HG03039 (cell line): ENCODE results near the gene LRRD1.
"Not testable (repeated sequence)": the region's sequence is repeated elsewhere in the genome, so short reads cannot be mapped to it uniquely, and the experiment has no call there.

Experiments used
- ATAC-seq: cut with Tn5 transposase; IDR thresholded peaks from one replicate; pipeline ENCODE4 v1.9.1; 2021; ENCODE audit warnings: mild to moderate bottlenecking, moderate library complexity; ENCODE audit not compliant: unreplicated experiment

Gene LRRD1

DNA sequence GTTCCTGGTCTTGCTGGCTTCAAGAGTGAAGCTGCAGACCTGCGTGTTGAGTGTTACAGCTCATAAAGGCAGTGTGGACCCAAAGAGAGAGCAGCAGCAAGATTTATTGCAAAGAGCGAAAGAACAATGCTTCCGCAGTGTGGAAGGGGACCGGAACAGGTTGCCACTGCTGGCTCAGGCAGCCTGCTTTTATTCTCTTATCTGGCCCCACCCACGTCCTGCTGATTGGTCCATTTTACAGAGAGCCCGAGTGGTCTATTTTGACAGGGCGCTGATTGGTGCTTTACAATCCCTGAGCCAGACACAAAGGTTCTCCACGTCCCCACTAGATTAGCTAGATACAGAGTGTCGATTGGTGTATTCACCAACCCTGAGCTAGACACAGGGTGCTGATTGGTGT, 36.2 kb downstream of the LRRD1 start:
- not testable (repeated sequence) for ATAC-seq

DNA sequence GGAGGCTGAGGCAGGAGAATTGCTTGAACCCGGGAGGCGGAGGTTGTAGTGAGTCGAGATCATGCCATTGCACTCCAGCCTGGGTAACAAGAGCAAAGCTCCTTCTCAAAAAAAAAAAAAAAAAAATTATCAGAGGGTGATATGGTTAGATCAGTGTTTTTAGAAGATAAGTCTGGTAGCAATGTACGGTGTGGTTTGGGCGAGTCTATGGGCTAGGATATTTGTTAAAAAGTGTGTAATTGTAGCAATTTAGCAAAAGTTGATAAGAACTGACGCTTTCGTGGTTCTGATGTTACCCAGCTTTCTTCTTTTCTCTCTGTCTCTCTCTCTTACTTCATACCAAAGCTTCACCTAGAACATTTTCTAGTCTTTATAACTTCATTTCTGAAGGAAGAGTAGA, 37.8 kb downstream of the LRRD1 start:
- no peak for ATAC-seq

DNA sequence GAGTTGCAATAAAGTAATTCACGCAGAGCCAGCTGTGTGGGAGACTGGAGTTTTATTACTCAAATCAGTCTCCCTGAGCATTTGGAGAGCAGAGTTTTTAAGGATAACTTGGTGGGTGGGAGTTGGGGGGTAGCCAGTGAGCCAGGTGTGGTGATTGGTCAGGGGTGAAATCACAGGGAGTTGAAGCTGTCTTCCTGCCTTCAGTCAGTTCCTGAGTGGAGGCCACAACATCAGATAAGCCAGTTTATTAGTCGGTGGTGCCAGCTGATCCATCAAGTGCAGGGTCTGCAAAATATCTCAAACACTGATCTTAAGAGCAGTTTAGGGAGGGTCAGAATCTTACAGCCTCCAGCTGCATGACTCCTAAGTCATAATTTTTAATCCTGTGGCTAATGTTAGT, 41.4 kb downstream of the LRRD1 start:
- no peak for ATAC-seq

DNA sequence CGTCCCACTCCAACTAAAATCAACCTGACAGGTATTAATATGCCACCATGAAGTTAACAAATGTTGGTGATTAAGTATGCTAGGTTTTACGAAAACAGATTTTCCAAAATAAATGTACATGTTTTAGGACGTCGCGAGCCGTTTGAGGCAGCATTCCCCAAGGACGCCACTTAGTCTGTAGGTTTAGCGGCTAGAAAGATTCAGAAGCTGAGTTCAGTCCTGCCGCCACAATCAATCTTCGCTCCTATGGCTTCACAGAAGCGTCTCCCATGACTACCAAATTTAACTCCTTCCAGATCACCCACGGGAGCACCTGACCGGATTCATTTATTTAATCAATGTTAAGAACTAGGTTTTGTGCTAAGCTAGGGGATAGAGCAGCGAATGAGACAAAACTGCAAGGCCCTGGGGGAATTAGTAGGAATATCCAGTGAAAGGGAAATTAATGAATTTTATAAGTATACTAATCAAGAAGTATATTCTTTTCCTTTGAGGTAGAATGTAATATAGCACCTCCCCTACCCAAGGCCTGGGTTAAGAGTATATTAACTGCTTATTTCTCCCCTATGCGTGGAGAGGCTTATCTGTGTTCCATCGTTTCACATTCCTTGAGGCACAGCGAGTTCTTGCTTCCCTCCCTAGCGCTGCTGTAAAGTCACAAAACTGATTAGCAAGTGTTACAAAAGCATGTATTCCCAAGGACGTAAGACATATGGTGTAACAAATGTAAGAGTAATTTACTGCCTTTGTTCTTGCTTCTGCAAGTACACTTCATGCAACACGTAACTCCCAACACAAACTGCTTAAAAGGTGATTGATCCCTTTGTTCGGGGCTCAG, 43.7 kb downstream of the LRRD1 start:
- no peak for ATAC-seq

- ATAC-seq, result peak; percentile 88
Measured at GRCh38 chr7:92134271-92135051, 44.5 kb downstream of the LRRD1 start, which contains the start of gene CYP51A1. Gene CYP51A1, minus strand, starts transcription at chr7:92134477. Its CDS starts 113 bp downstream, at chr7:92134364.

- peak; percentile 19 for ATAC-seq
Measured at GRCh38 chr7:92133737-92134270, 45.1 kb downstream of the LRRD1 start.

GRCh38 chr7:92133133-92133736, 45.7 kb downstream of the LRRD1 start:
- ATAC-seq, result no peak

DNA sequence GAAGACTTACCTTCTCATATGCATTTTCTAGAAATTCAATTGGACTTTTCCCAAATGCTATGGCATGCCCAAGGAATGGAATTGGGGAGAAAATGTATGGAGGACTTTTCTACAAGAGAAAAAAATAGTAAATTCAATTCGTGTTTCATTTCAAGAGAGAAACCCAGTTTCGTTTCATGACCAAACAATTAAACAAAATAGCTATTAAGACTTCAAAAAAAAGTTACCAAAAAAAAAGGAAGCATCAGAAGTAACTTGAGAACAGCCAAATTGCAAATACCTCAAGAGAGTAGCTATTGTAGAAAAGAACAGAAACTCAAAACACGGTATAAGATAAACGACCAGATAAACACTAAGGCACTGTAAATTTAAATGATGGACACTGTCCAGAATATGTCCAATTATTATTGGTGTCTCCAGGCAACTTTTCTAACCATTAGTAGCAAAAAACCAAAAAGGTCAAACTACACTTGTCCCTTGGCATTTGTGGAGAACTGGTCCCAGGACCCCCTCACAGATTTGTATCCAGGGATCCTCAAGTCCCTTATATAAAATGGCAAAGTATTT, 47.1 kb downstream of the LRRD1 start:
- ATAC-seq, result no peak

DNA sequence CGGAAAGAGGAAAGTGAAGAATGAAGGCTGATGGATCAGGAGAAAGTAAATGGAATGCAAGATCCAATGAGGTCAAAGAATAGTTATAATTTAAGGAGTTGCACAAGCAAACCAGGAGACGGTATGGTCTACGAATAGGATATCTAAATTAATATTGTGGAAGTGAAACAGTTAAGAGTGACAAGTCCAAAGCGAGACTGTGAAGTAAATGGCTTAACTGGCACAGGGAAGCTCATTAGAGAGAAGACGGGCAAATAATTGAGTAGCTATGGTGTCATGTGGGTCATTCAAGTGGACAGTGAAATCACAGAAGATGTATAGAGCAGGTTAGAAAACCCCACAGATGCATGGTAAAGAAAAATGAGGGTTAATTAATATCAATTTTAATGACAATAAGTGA, 47.8 kb downstream of the LRRD1 start:
- ATAC-seq, result no peak

- no peak for ATAC-seq
Measured at GRCh38 chr7:92121681-92122080, 57.3 kb downstream of the LRRD1 start.

- no peak for ATAC-seq
Measured at GRCh38 chr7:92119213-92119759, 59.7 kb downstream of the LRRD1 start.

GRCh38 chr7:92116949-92117348, 62.0 kb downstream of the LRRD1 start:
- no peak for ATAC-seq

GRCh38 chr7:92115821-92116220, 63.1 kb downstream of the LRRD1 start:
- no peak for ATAC-seq

DNA sequence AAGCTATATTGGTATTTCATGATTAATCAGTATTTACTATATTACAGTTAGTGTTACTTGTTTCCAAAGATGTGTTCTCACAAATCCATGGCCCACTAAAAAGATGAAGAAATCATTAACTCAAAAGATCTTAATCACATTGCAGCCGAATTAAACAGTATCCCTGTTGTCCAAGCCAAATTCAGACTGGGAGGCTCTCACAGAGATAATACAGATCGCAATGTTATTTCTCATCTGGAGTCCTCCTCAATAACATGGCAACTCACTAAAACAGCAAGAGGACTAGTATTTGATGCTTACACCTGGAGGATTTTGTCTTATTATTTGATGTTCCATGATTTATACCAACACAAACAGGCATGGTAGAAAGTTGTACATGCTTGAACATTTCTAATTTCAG, 68.1 kb downstream of the LRRD1 start:
- no peak for ATAC-seq

GRCh38 chr7:92108821-92109220, 70.1 kb downstream of the LRRD1 start:
- no peak for ATAC-seq

DNA sequence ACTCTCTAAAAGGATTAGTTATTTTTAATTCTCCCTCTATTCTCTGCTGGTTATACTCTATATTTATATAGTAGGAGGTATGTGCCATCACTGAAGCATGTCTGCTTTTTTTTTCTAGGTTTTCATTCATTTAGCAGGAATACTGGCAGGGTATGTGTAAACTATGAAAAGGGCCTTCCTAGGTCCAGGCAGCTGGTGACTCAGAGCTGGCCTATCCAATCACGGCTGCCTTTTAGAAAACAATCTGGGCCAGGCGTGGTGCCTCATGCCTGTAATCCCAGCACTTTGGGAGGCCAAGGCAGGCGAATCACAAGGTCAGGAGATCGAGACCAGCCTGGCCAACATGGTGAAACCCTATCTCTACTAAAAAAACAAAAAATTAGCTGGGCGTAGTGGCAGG, 76.1 kb downstream of the LRRD1 start:
- ATAC-seq, result not testable (repeated sequence)

GRCh38 chr7:92100534-92100933, 78.4 kb downstream of the LRRD1 start:
- ATAC-seq, result no peak

DNA sequence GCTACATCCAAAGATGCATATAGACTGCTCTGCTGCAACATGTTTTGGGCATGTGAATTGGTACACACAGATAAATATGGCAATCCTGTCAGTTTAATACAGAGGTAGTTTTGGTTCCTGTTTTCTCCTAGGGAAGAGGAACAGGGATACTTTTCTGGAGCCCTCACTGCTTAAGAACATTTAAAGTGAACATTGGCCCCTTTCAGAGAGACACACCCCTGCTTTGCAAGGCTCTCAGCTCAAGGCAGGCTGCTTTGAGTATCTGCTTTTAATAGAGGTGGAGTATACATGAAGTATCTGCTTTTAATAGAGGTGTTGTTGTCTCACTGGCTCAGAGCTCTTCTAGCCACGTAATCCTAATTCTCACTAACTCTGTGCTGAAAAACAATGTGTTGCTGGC, 83.6 kb downstream of the LRRD1 start:
- no peak for ATAC-seq
